Measurements from ENCODE around the gene CCDC9.

Gene CCDC9

GRCh38 chr19:47255879-47256692, at the start of gene CCDC9:
Gene CCDC9 (plus strand): TSS chr19:47256525. CDS start chr19:47258401, 1,876 bp downstream.
- peak; percentile 84 to 85 for DNase-seq (ENCODE audit: low read depth in 2 of 2)

DNA sequence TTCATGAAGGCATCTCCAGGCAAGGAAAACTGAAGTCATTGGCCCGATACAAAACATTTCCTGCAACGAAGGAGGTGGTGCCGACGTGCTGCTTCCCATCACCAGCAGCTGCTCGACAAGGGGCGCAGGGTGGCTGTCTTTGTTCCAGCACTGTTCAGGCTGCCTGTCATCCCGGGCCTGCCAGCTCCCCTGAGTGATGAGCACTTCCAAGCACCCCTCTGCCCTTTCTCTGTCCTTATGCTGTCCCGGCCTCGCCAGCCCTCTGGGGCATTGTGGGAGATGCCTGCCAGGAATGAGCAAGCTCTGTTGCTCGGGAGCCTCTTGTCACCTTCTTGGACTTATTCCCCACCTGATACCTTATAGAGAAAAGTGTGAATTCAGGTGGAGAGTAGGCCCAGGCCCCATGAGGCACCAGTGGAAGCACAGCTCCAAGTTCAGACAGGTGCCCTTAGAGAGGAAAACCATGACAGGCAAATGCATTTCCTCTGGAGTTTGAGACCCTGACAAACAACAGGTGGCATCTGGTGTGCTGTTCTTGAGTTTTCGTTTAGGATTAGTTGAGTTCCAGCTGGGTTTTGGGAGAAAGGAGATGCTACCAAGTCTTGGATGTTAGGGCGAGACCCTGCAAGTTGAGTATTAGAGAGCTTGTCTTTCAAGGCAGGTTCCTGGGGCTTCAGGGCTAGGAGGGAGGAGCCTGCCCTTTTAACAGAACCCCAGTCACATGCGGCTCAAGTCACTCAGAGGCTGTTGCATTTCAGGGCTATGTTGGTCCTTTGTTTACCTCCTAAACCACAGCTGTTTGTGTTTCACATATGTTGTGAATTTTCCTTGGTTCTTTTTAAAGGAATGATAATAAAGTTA, 46.8 kb upstream of the CCDC9 start:
- no peak for DNase-seq (ENCODE audit: low read depth in 2 of 2)

DNA sequence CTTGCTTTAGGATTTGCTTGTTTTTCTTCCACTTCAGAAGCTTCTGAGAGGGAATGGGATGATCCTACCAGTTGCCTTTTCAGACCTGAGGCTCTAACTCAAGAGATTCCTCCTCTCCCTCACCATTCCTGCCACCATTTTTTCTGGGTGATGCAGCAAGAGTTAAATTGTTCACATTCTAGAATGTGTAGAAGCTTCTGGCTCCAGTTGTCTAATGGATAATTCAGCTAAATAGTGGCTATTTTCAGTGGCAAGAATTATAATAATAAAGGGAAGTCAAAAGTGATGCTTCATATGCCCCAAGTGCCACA, 46.2 kb upstream of the CCDC9 start:
- no peak for DNase-seq (ENCODE audit: low read depth in 2 of 2)

DNA sequence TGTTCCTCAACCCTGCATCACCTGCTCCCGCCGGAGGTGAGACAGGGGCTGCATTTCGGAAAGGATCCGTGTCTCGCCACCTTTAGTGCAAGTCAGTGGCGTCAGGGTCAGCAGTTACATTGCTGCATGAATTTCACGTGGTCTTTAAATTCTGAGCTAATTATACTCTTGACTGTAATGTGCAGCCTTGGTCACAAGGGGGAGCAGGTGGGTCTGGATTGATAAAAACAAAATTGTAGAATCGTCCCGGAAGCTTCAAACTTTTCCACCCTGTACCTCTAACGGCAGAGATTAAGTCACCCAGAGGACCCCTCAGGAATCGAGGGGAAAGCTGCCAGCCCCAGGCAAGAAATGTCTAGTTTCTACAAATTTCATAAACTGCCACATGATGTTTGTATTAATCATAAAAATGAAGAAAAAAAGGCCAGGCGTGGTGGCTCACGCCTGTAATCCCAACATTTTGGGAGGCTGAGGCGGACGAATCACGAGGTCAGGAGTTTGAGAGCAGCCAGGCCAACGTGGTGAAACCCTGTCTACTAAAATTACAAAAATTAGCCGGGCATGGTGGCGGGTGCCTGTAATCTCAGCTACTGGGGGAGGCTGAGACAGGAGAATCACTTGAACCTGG, 45.5 kb upstream of the CCDC9 start:
- DNase-seq (ENCODE audit: low read depth in 2 of 2), result peak; percentile 31 to 68

DNA sequence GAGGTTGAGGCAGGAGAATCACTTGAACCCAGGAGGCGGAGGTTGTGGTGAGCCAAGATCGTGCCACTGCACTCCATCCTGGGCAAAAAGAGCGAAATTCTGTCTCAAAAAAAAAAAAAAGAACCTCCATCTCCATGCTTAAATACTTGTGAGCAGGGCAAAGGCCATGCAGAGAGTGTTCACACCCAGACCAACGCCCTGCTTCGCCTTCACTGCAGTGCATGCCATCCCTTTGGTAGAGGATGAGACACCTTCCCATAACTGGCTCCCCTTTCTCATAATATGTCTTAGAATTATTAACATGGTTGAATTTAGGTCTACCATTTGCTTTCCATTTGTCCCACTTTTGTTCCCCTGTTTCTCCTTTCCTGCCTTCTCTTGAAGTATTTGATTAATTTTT, 40.7 kb upstream of the CCDC9 start:
- no peak for DNase-seq (ENCODE audit: low read depth in 2 of 2)

GRCh38 chr19:47221080-47221841, 35.1 kb upstream of the CCDC9 start:
- DNase-seq (ENCODE audit: low read depth in 2 of 2), result no peak

GRCh38 chr19:47221890-47222289, 34.4 kb upstream of the CCDC9 start:
- DNase-seq (ENCODE audit: low read depth in 2 of 2), result no peak

GRCh38 chr19:47225746-47226425, 30.4 kb upstream of the CCDC9 start:
- peak; percentile 67 to 72 for DNase-seq (ENCODE audit: low read depth in 2 of 2)

GRCh38 chr19:47226426-47227351, 29.6 kb upstream of the CCDC9 start:
- no peak for DNase-seq (ENCODE audit: low read depth in 2 of 2)

DNA sequence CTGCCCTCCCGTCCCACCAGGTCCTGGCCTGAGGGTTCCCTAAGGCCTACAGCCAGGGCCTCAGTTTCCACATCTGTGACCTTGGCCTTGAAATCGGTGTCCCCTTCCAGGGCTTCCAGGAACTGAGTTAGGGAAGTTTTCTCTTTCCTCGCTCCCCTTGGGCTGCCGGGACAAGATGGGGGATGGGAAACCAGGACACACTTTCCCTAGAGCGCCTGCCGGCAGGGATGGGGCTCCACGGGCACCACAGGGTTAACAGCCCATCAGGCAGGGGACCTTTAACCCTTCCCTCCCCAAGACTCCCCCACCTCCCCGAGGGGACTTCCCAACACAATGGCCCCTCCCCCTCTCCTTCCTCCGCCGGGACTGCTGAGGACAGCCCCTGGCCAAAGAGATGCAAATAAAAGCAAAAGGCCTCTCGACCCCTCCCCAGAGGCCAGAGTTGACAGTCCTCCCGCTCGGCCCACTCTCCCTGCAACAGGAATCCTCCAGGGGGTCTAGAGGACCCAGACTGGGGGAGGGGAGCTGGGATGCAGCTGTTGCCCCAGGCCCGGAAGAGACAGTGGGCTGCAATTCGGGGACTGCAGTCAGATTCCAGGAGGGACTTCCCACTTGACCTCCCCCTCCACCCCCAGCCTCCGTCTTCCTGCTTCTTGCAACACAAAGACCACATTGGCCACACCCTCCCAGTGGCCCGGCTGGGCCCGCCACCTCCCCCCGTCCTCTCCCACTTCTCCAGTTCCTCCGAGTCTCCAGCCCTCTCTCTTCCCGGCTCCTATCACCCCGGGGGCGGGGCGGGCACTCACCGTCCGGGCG, 28.8 kb upstream of the CCDC9 start:
- DNase-seq (ENCODE audit: low read depth in 2 of 2), result no peak

GRCh38 chr19:47228168-47228936, 28.0 kb upstream of the CCDC9 start:
- DNase-seq (ENCODE audit: low read depth in 2 of 2), result no peak

- DNase-seq (ENCODE audit: low read depth in 2 of 2), result no peak
These were observed 27.2 kb upstream of the CCDC9 start for GRCh38 chr19:47228937-47229675.

DNA sequence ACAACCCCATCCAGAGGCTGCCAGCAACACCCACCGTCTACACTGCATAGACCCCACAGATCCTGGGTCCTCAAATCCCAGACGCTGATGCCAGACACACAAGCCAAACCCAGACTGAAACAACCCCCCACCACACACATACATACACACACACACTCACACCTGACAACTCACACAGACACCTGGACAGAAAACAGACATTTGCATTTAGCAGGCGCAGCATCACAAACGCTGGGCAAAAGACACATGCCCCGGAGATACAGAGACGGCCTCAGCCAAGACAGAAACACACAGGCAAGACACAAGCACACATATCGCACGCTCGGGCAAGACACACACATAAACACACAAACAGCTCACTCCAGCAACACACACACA, 26.7 kb upstream of the CCDC9 start:
- DNase-seq (ENCODE audit: low read depth in 2 of 2), result no peak

- DNase-seq (ENCODE audit: low read depth in 2 of 2), result peak; percentile 53 to 67
These were observed 26.0 kb upstream of the CCDC9 start for GRCh38 chr19:47230054-47230920.

DNA sequence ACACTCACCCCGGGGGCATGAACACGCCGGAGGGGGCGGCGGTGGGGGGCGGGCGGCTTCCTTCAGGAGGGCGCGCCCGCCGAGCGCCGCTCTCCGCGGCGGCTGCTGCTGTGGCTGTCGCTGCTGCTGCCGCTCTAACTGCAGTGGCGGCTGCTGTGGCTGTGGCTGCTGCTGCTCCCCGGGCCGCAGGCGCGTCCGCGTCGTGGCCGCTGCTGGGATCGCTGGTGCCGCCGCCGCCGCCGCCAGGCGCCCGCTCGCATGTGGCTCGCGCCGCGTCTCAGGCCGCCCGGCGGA, 25.5 kb upstream of the CCDC9 start, which contains the start of gene BBC3:
BBC3 (minus strand) TSS at position 279 of the 294 bp plus-strand sequence. CDS start 2,768 bp downstream, outside the sequence.
- DNase-seq (ENCODE audit: low read depth in 2 of 2), result no peak

GRCh38 chr19:47231215-47232054, 24.9 kb upstream of the CCDC9 start:
- peak; percentile 85 to 86 for DNase-seq (ENCODE audit: low read depth in 2 of 2)
